GM12873 (cell line): Measurements from ENCODE around the gene ADRA2B.

Source experiments
- CTCF ChIP-seq: IDR thresholded peaks from 2 replicates; pipeline ENCODE4 v1.5.1; 2012; ENCODE audit warnings: low read depth, mild to moderate bottlenecking, moderate library complexity, low read length, control low read depth; ENCODE audit not compliant: insufficient read depth; ENCODE audit errors: missing control alignments

The ADRA2B gene

DNA sequence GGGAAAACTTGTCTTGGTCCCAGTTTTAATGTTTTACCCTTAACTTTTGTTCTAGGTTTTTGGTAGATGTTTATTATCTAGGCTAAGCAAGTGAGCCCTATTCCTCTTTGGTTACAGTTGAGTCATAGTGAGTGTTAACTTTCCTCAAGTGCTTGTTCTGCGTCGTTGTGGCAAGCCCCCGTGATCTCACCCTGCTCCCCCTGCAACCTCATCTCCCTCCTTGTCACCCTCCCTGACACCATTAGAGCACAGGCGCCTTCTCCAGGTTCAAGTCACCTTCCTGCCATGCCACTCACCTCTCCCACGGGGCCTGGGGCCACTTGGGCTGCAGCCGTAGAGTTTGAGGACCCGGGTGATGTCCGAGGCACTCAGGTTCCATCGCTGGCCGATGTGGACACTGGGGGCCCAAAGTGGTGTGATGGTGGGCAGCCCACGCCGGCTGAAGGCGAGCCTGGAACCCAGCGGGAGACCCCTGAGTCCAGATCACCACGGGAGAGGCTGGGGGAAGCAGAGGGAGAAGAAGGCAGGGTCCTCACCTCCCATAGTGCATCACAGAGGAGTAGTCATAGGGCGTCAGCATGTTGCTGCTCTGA, 13.3 kb upstream of the ADRA2B start:
- TF ChIP-seq CTCF: no peak

- TF ChIP-seq CTCF: no peak
Observed at GRCh38 chr2:96128456-96128855, 12.1 kb upstream of the ADRA2B start.

DNA sequence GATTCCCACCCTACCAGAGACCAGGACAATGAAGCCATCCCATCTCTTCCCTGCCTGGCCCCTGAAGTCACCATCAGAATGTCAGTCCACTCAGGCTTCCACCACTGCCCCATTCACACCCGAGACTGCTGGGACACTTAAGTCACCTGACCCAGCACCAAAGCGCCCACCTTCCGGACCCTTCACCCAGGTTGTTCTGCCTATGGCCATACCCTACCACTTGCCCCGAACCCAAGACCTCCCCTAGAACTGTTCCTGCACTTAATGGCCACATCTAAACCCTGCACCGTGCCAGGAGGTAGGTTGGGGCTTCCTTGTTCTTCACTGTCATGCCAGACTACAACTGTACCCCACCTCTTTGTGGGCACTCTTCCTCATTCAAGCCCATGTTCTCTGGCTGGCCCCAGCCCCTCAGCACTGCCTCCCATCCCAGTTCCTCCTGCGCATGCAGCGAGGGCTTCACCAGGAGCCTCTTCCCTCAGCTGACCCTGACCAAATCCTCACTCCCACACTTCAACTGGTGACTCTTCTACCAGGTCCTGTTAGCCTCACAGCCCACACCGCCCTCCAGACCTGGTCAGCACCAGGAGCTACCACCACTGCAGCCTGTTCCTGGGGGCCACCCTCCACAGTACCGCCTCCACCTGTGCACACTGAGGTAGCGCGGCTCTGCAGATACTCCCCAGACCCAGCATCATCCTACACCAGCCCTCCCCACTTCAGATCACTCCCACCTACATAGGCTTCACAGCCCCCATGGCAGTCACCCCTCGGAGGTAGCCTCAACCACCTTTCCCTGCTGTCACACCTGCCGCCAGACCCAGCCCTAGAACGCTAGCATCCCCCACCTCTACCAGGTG, 8.3 kb upstream of the ADRA2B start:
- TF ChIP-seq CTCF: no peak

GRCh38 chr2:96123936-96124335, 7.6 kb upstream of the ADRA2B start:
- no peak for TF ChIP-seq CTCF

GRCh38 chr2:96123290-96123689, 6.9 kb upstream of the ADRA2B start:
- TF ChIP-seq CTCF: no peak

- no peak for TF ChIP-seq CTCF
Observed at GRCh38 chr2:96122391-96122790, 6.0 kb upstream of the ADRA2B start.

DNA sequence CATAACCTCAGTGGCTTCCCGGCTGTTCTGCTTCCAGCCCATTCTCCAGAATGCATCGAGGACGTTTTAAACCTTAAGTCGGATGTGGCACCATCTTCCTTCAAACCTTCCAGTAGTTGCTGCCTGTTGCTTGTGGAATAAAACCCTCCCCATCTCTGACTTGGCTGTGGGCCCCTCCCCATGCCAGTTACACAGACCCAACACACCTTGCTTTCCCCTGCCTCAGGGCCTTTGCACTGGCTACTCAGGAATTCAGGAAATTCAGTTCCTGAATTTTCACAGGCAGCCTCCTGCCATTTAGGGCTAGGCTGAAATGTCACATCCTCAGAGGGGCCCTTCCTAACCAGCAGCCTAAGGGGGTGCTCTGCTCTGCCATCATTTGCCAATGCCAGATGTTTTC, 5.0 kb upstream of the ADRA2B start:
- TF ChIP-seq CTCF: no peak
